Measurements from ENCODE around the gene MARF1. TPM values are rescaled to one million over a fixed set of nuclear protein-coding genes. Genes with fewer than 3 reads are reported as not detected.

Gene MARF1
- total and polyA plus RNA-seq, 9 of the 15 experiments (the other 6 are each of a cell fraction or from before 2014, with no cell fraction given): 4.7 to 33.2 (median 11.7) TPM

GRCh38 chr16:15571557-15571956 is 71.4 kb downstream of the MARF1 start (continued):
- TF ChIP-seq ZBTB34 (CRISPR knock-in tag; IDR thresholded peaks at IDR 0.05): no peak
- no peak for TF ChIP-seq CBFB (CRISPR knock-in tag; IDR thresholded peaks at IDR 0.05)
- TF ChIP-seq ZBTB33 (CRISPR knock-in tag; IDR thresholded peaks at IDR 0.05): no peak
- TF ChIP-seq FIP1L1 (IDR thresholded peaks at IDR 0.05; ENCODE audit: low read depth, low read length, poor library complexity, severe bottlenecking): no peak
- TF ChIP-seq GTF2E2 (tag; IDR thresholded peaks at IDR 0.05): peak; percentile 68; the same call in 1 of the 2 replicates
- TF ChIP-seq MAZ (CRISPR knock-in tag; conservative IDR thresholded peaks at IDR 0.05 in 1 of 2, IDR thresholded peaks at IDR 0.05 in 1 of 2): no peak; a peak in 1 of 4 replicates
- TF ChIP-seq THRAP3 (IDR thresholded peaks at IDR 0.05; ENCODE audit: borderline replicate concordance): no peak
- 0 out of 4 replicates have a peak, but pooled peaks of 1 of the 2 experiments have one; percentile 18 for TF ChIP-seq RCOR1 (IDR thresholded peaks at IDR 0.05; ENCODE audit: borderline replicate concordance in 1 of 2, low read depth in 2 of 2, low read length in 2 of 2)
- TF ChIP-seq HOXB6 (CRISPR knock-in tag; IDR thresholded peaks at IDR 0.05; ENCODE audit: borderline replicate concordance): no peak
- TF ChIP-seq PTBP1 (IDR thresholded peaks at IDR 0.05; ENCODE audit: low read depth, low read length): no peak
- TF ChIP-seq CHCHD3 (CRISPR knock-in tag; IDR thresholded peaks at IDR 0.05): no peak
- TF ChIP-seq SAFB (IDR thresholded peaks at IDR 0.05; ENCODE audit: borderline replicate concordance, low read depth, low read length): no peak
- no peak for TF ChIP-seq ARHGAP35 (IDR thresholded peaks at IDR 0.05; ENCODE audit: partially characterized antibody)
- peak; percentile 46 for TF ChIP-seq NFE2 (IDR thresholded peaks at IDR 0.05; ENCODE audit: low read depth)
- no peak for TF ChIP-seq RBM14 (IDR thresholded peaks at IDR 0.05; ENCODE audit: borderline replicate concordance, insufficient read depth, low read depth, low read length)
- no peak for TF ChIP-seq ZNF263 (CRISPR knock-in tag; IDR thresholded peaks at IDR 0.05; ENCODE audit: borderline replicate concordance)
- TF ChIP-seq ZMIZ1 (IDR thresholded peaks at IDR 0.05; ENCODE audit: low read depth in 2 of 2, low read length in 2 of 2): no peak
- no peak for TF ChIP-seq TAF1 (IDR thresholded peaks at IDR 0.05; ENCODE audit: control insufficient read depth, extremely low read depth, insufficient read depth, low read length, severe bottlenecking)
- no peak for TF ChIP-seq ZNF224 (CRISPR knock-in tag; IDR thresholded peaks at IDR 0.05)
- no peak for TF ChIP-seq KLF6 (CRISPR knock-in tag; IDR thresholded peaks at IDR 0.05; ENCODE audit: borderline replicate concordance)
- TF ChIP-seq ZNF507 (tag; conservative IDR thresholded peaks at IDR 0.05): no peak
- TF ChIP-seq BHLHE40 (IDR thresholded peaks at IDR 0.05; ENCODE audit: low read length): no peak
